ENCODE measurements around the gene BIRC2. TPM values are rescaled to one million over a fixed set of nuclear protein-coding genes. Genes with fewer than 3 reads are reported as not detected.

Gene BIRC2
- total and polyA plus RNA-seq, 2 donors (not counting 1 experiment from before 2014, with no cell fraction given) = 45.4 to 59.6 TPM

GRCh38 chr11:102407901-102408300 is 60.9 kb downstream of the BIRC2 start:
- H4K20me1 ChIP-seq (ENCODE audit: control insufficient read depth, extremely low read depth, insufficient read depth, low read length) = no peaks in the 10 kb centered on the region
- H3K27me3 ChIP-seq (ENCODE audit: control insufficient read depth, insufficient read depth, low read length) = no peaks in the 10 kb centered on the region
- no peak overlapping the region for H3K4me3 ChIP-seq (replicated peaks in 1 of 4; ENCODE audit: control extremely low read depth in 1 of 4, insufficient read depth in 1 of 4, low read depth in 3 of 4, low read length in 4 of 4)
- H3K9me3 ChIP-seq (ENCODE audit: control insufficient read depth, insufficient read depth, low read depth, low read length) = no peaks in the 10 kb centered on the region
- no peak overlapping the region for H3K9ac ChIP-seq (ENCODE audit: insufficient read depth, low read length)
- no peak overlapping the region for H3K4me2 ChIP-seq (ENCODE audit: extremely low read depth, insufficient read depth, low read length)
- H3K36me3 ChIP-seq (ENCODE audit: control insufficient read depth, insufficient read depth, low read length) = no peaks in the 10 kb centered on the region
- no peaks in the 10 kb centered on the region for H3K4me1 ChIP-seq (ENCODE audit: control insufficient read depth, extremely low read depth, insufficient read depth, low read length)
- no peak overlapping the region for H3K27ac ChIP-seq (ENCODE audit: insufficient read depth, low read length)
- H2AFZ ChIP-seq (ENCODE audit: low read length) = no peak overlapping the region
- peaks cover 11% of the 10 kb centered on the region for H3K79me2 ChIP-seq (ENCODE audit: control insufficient read depth, insufficient read depth, low read length)
- DNase-seq (ENCODE audit: low read depth in 2 of 2) = no peak
- TF ChIP-seq CTCF (conservative IDR thresholded peaks at IDR 0.05 in 1 of 2, IDR thresholded peaks at IDR 0.05 in 1 of 2; ENCODE audit: low read depth in 1 of 2, low read length in 2 of 2) (no peak), EZH2 (IDR thresholded peaks at IDR 0.05; ENCODE audit: low read length, missing control alignments) (no peak)

DNA sequence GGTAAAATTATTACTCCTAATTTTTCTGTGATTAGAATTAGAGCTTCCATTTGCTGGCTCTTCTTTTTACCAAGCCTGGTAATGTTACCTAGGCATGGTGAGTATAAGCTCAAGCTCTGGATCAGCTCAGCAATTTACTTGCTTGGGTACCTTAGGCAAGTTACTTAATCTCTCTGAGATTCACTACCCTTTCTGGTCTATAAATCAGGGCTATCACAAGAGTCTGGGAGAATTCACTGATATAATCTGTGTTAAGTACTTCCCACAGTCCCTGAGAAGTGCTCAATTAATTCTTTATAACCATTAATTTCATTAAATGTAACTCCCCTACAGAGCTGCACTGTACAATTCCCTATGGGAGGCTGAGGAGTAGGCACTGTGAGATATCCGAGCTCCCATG is 61.3 kb downstream of the BIRC2 start:
- no peak for TF ChIP-seq CTCF (conservative IDR thresholded peaks at IDR 0.05 in 1 of 2, IDR thresholded peaks at IDR 0.05 in 1 of 2; ENCODE audit: low read depth in 1 of 2, low read length in 2 of 2)
- TF ChIP-seq EZH2 (IDR thresholded peaks at IDR 0.05; ENCODE audit: low read length, missing control alignments) = no peak
- no peak overlapping the region for H3K4me2 ChIP-seq (ENCODE audit: extremely low read depth, insufficient read depth, low read length)
- DNase-seq (ENCODE audit: low read depth in 2 of 2) = no peak
- H4K20me1 ChIP-seq (ENCODE audit: control insufficient read depth, extremely low read depth, insufficient read depth, low read length) = no peaks in the 10 kb centered on the region
- H3K27me3 ChIP-seq (ENCODE audit: control insufficient read depth, insufficient read depth, low read length) = no peaks in the 10 kb centered on the region
- no peak overlapping the region for H3K27ac ChIP-seq (ENCODE audit: insufficient read depth, low read length)
- H3K36me3 ChIP-seq (ENCODE audit: control insufficient read depth, insufficient read depth, low read length) = no peaks in the 10 kb centered on the region
- H3K4me3 ChIP-seq (replicated peaks in 1 of 4; ENCODE audit: control extremely low read depth in 1 of 4, insufficient read depth in 1 of 4, low read depth in 3 of 4, low read length in 4 of 4) = no peak overlapping the region
- H3K9me3 ChIP-seq (ENCODE audit: control insufficient read depth, insufficient read depth, low read depth, low read length) = no peaks in the 10 kb centered on the region
- H3K79me2 ChIP-seq (ENCODE audit: control insufficient read depth, insufficient read depth, low read length) = peaks cover 13% of the 10 kb centered on the region
- H3K9ac ChIP-seq (ENCODE audit: insufficient read depth, low read length) = no peak overlapping the region
- H2AFZ ChIP-seq (ENCODE audit: low read length) = no peak overlapping the region
- H3K4me1 ChIP-seq (ENCODE audit: control insufficient read depth, extremely low read depth, insufficient read depth, low read length) = no peaks in the 10 kb centered on the region

GRCh38 chr11:102410382-102410784 is 63.4 kb downstream of the BIRC2 start:
- Histone ChIP-seq H3K27me3 (ENCODE audit: control insufficient read depth, insufficient read depth, low read length) (no peaks in the 10 kb centered on the region), H3K79me2 (ENCODE audit: control insufficient read depth, insufficient read depth, low read length) (peaks cover 19% of the 10 kb centered on the region), H4K20me1 (ENCODE audit: control insufficient read depth, extremely low read depth, insufficient read depth, low read length) (no peaks in the 10 kb centered on the region), H2AFZ (ENCODE audit: low read length) (no peak overlapping the region), H3K4me2 (ENCODE audit: extremely low read depth, insufficient read depth, low read length) (no peak overlapping the region), H3K9ac (ENCODE audit: insufficient read depth, low read length) (no peak overlapping the region), H3K9me3 (ENCODE audit: control insufficient read depth, insufficient read depth, low read depth, low read length) (no peaks in the 10 kb centered on the region), H3K4me1 (ENCODE audit: control insufficient read depth, extremely low read depth, insufficient read depth, low read length) (no peaks in the 10 kb centered on the region), H3K27ac (ENCODE audit: insufficient read depth, low read length) (no peak overlapping the region), H3K36me3 (ENCODE audit: control insufficient read depth, insufficient read depth, low read length) (no peaks in the 10 kb centered on the region), H3K4me3 (replicated peaks in 1 of 4; ENCODE audit: control extremely low read depth in 1 of 4, insufficient read depth in 1 of 4, low read depth in 3 of 4, low read length in 4 of 4) (no peak overlapping the region)
- DNase-seq (ENCODE audit: low read depth in 2 of 2) = peak; percentile 42 to 57
- TF ChIP-seq EZH2 (IDR thresholded peaks at IDR 0.05; ENCODE audit: low read length, missing control alignments) = no peak
- TF ChIP-seq CTCF (conservative IDR thresholded peaks at IDR 0.05 in 1 of 2, IDR thresholded peaks at IDR 0.05 in 1 of 2; ENCODE audit: low read depth in 1 of 2, low read length in 2 of 2) = no peak
